K562 (cell line): ENCODE measurements around the gene CFP. TPM values are rescaled to one million over a fixed set of nuclear protein-coding genes. Genes with fewer than 3 reads are reported as not detected.
A peak's percentile ranks its signal among the peaks of the same experiment; 100 is the strongest.

Experiments
- ATF7 ChIP-seq: fragments of 450-650 bp; IDR thresholded peaks from 2 replicates; pipeline ENCODE4 v1.7.1; 2014; ENCODE audit warnings: mild to moderate bottlenecking, moderate library complexity
- CEBPG ChIP-seq, 3 experiments: fragments of 200-800 bp in 1 of 3; sonication (Bioruptor generic) in 1 of 3; sonication (generic) in 1 of 3; formaldehyde crosslinking in 1 of 3; IDR thresholded peaks in 2 of 3; conservative IDR thresholded peaks in 1 of 3; 2 replicates each; pipeline versions ENCODE4 v1.6.1 to v1.8.0; 2016 to 2022; ENCODE audit warnings: missing compliant biosample characterization in 2 of 3, missing genetic modification characterization in 2 of 3, mild to moderate bottlenecking in 1 of 3, missing genetic modification reagents in 1 of 3
- CHAMP1 ChIP-seq: fragments of 450-650 bp; IDR thresholded peaks from 2 replicates; pipeline ENCODE4 v1.6.1; 2016; ENCODE audit warnings: mild to moderate bottlenecking
- E2F1 ChIP-seq: sonication (generic); formaldehyde crosslinking; IDR thresholded peaks from 2 replicates; pipeline ENCODE4 v1.8.1; 2023; ENCODE audit warnings: mild to moderate bottlenecking, missing genetic modification reagents, moderate library complexity
- FOXJ2 ChIP-seq: fragments of 200-800 bp; sonication (Bioruptor generic); IDR thresholded peaks from 2 replicates; pipeline ENCODE4 v1.6.1; 2016; ENCODE audit warnings: missing genetic modification characterization, missing compliant biosample characterization
- HDAC1 ChIP-seq, 2 experiments: fragments of 450-650 bp; IDR thresholded peaks; 2 replicates each; pipeline ENCODE4 v1.6.1; 2016 to 2017; ENCODE audit warnings: inconsistent platforms in 1 of 2, mild to moderate bottlenecking in 1 of 2, moderate library complexity in 1 of 2
- HOMEZ ChIP-seq: fragments of 250-450 bp; sonication (Bioruptor Pico); IDR thresholded peaks from 2 replicates; pipeline ENCODE4 v1.4.0; 2020; ENCODE audit warnings: mild to moderate bottlenecking, moderate library complexity
- NFIX ChIP-seq: fragments of 250-450 bp; sonication (Bioruptor Pico); IDR thresholded peaks from 2 replicates; pipeline ENCODE4 v1.4.0; 2020; ENCODE audit warnings: low read depth, mild to moderate bottlenecking, moderate library complexity
- NR1H2 ChIP-seq: sonication (generic); formaldehyde crosslinking; IDR thresholded peaks from 2 replicates; pipeline ENCODE4 v1.4.0; 2020; ENCODE audit warnings: mild to moderate bottlenecking, missing genetic modification reagents
- RHOXF2B ChIP-seq: fragments of 250-450 bp; sonication (Bioruptor Pico); conservative IDR thresholded peaks from 2 replicates; pipeline ENCODE4 v1.5.1; 2021
- SMARCE1 ChIP-seq: fragments of 450-650 bp; IDR thresholded peaks from 2 replicates; pipeline ENCODE4 v1.7.1; 2016; ENCODE audit warnings: mild to moderate bottlenecking
- SRSF3 ChIP-seq: fragments of 200-400 bp; formaldehyde crosslinking; IDR thresholded peaks from 2 replicates; pipeline ENCODE4 v1.6.1; 2016; ENCODE audit warnings: mild to moderate bottlenecking, low read length, moderate library complexity; ENCODE audit not compliant: insufficient read depth
- SRSF7 ChIP-seq: fragments of 200-400 bp; formaldehyde crosslinking; optimal IDR thresholded peaks from 2 replicates; pipeline ENCODE3; 2017; ENCODE audit warnings: mild to moderate bottlenecking, low read depth, low read length
- THRAP3 ChIP-seq: fragments of 450-650 bp; IDR thresholded peaks from 2 replicates; pipeline ENCODE4 v1.6.1; 2016; ENCODE audit warnings: mild to moderate bottlenecking, inconsistent platforms, borderline replicate concordance
- ZBTB12 ChIP-seq: fragments of 250-450 bp; sonication (Bioruptor Pico); IDR thresholded peaks from 2 replicates; pipeline ENCODE4 v1.4.0; 2020
- ZBTB26 ChIP-seq: fragments of 450-650 bp; formaldehyde crosslinking; IDR thresholded peaks from 2 replicates; pipeline ENCODE4 v1.4.0; 2022; ENCODE audit warnings: missing genetic modification characterization
- polyA plus RNA-seq, 8 experiments: library from polyadenylated mRNA; depleted of rRNA in 4 of 8; stranded (reverse) in 5 of 8; unstranded in 3 of 8; fragments of >200 nt; fragmentation: Nextera tagmentation in 2 of 8; fragmentation: Illumina TruSeq in 1 of 8; extraction: Ambion mirVana in 2 of 8; extraction: Trizol in 1 of 8; gene quantifications; 2 replicates each; pipeline versions ENCODE4 v1.2.1 to v1.2.3, GENCODE V29; 2011 to 2014; ENCODE audit warnings: inconsistent platforms in 1 of 8, missing spikeins in 1 of 8
- total RNA-seq, 7 experiments: library from RNA; depleted of rRNA in 6 of 7; stranded (reverse); fragments of >200 nt in 6 of 7; fragmentation: Illumina TruSeq in 2 of 7; extraction: Trizol in 2 of 7; gene quantifications; 2 replicates each; pipeline versions ENCODE4 v1.2.1 to v1.2.3, GENCODE V29; 2011 to 2021; ENCODE audit warnings: low replicate concordance in 1 of 7

Gene CFP
- total and polyA plus RNA-seq, 9 of the 15 experiments (the other 6 are each of a cell fraction or from before 2014, with no cell fraction given) = 0.18 to 2.0 (median 0.55) TPM

GRCh38 chrX:47619486-47620302, 10.0 kb downstream of the CFP start, which contains the start of gene SYN1 (continued):
- peak; percentile 50; the same call in 1 of the 2 replicates for TF ChIP-seq CEBPG (CRISPR knock-in tag; IDR thresholded peaks at IDR 0.05)
- no peak for TF ChIP-seq CEBPG (tag; conservative IDR thresholded peaks at IDR 0.05 in 1 of 2, IDR thresholded peaks at IDR 0.05 in 1 of 2)
- no peak for TF ChIP-seq THRAP3
- TF ChIP-seq HDAC1 (IDR thresholded peaks at IDR 0.05) = no peak; a peak in 1 of 4 replicates
- TF ChIP-seq FOXJ2 (tag) = no peak
- TF ChIP-seq CHAMP1 = no peak
- peak; percentile 100 for TF ChIP-seq ATF7
- no peak for TF ChIP-seq SRSF3
- no peak for TF ChIP-seq SRSF7
- TF ChIP-seq SMARCE1 = no peak
- no peak for TF ChIP-seq HOMEZ
- TF ChIP-seq E2F1 (CRISPR knock-in tag) = peak; percentile 76; the same call in 1 of the 2 replicates
- TF ChIP-seq ZBTB26 = no peak
- no peak for TF ChIP-seq NR1H2 (CRISPR knock-in tag)
- TF ChIP-seq RHOXF2B = no peak
- no peak for TF ChIP-seq NFIX (CRISPR knock-in tag)
- peak; percentile 78 for TF ChIP-seq ZBTB12
